Measurements from ENCODE around the gene AGPS. TPM values are rescaled to one million over a fixed set of nuclear protein-coding genes. Genes with fewer than 3 reads are reported as not detected.

Gene AGPS
- total and polyA plus RNA-seq, 2 donors (not counting 1 experiment from before 2014, with no cell fraction given), result 2.2 to 25.5 TPM

DNA sequence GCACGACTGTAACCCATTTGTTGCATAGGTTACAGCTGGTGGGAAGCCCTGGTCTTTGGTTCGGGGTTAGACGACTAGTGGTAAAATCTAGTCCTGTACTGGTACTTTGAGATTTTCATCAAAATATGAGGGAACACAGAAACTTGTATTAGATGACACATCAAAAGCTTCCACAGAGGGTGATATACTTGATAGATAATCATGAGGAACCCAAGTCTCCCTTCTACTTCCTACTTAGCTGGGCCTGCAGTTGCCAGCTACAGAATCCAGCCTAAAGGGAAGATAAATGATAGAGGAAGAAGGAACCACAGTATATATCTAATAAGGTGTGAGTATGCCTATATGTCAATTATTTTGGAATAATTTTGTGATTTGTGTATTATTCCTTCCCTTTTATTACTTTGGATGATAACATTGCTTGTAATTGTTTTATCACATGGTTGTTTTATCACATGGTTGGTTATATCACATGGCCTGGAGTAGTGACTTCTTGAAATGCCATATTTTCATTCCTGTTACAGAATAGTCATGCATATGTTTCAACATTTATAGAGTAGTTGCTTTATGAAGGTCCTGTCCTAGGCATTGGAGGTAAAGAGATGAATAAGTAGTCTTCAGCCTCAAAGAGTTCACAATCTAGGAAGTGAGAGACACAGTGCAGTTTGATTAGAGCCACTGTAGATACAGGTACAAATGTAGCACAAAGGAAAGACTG is 2.9 kb downstream of the AGPS start:
- Histone ChIP-seq H3K9ac (ENCODE audit: low read length) (no peak overlapping the region), H3K36me3 (replicated peaks in 1 of 2; ENCODE audit: control extremely low read depth in 1 of 2, control insufficient read depth in 1 of 2, extremely low read depth in 1 of 2, insufficient read depth in 2 of 2, low read length in 1 of 2) (no peaks in the 10 kb centered on the region), H3K27ac (ENCODE audit: low read length in 2 of 2) (no peak overlapping the region), H3K9me3 (ENCODE audit: control extremely low read depth in 1 of 3, control insufficient read depth in 2 of 3, insufficient read depth in 1 of 3, low read length in 2 of 3) (no peaks in the 10 kb centered on the region), H2AFZ (ENCODE audit: insufficient read depth, low read depth, low read length, poor library complexity, severe bottlenecking) (no peak overlapping the region), H3K27me3 (replicated peaks in 1 of 4; ENCODE audit: control extremely low read depth in 1 of 4, control insufficient read depth in 3 of 4, insufficient read depth in 4 of 4, low read length in 3 of 4) (no peaks in the 10 kb centered on the region), H4K20me1 (ENCODE audit: control insufficient read depth, insufficient read depth, low read length, poor library complexity, severe bottlenecking) (no peaks in the 10 kb centered on the region), H3K4me1 (ENCODE audit: control insufficient read depth in 2 of 2, insufficient read depth in 2 of 2, low read length in 2 of 2) (peaks cover 19 to 28% of the 10 kb centered on the region in 2 donors), H3K4me3 (ENCODE audit: control extremely low read depth in 1 of 5, extremely low read depth in 1 of 5, insufficient read depth in 1 of 5, low read depth in 2 of 5, low read length in 4 of 5) (no peak overlapping the region), H3K79me2 (ENCODE audit: control insufficient read depth, insufficient read depth, low read length) (peaks cover 77% of the 10 kb centered on the region), H3K4me2 (replicated peaks; ENCODE audit: low read depth, low read length, poor library complexity, severe bottlenecking) (no peak overlapping the region)
- intact Hi-C loops (cut with micrococcal nuclease), result no loop called here
- Mint-ChIP-seq H3K4me1 (peaks cover 55% of the 10 kb centered on the region), H3K27ac (no peak overlapping the region), H3K4me3 (no peak overlapping the region), H3K9me3 (ENCODE audit: insufficient read depth) (no peaks in the 10 kb centered on the region), H3K27me3 (no peaks in the 10 kb centered on the region)
- ATAC-seq (ENCODE audit: low read depth) (no peak), DNase-seq (no peak)
- ChIA-PET CTCF (interaction anchor here (1.2 to 4.9 kb wide), 2 partner anchors 60 to 231 kb away, joined by 4 to 35 read pairs; no protein-coding TSS in a partner anchor), POLR2A (no interaction called here)
- 89% methylated on average over 1 of the region's 3 CpGs for WGBS (ENCODE audit: insufficient coverage)
- TF ChIP-seq, protein P1, sequence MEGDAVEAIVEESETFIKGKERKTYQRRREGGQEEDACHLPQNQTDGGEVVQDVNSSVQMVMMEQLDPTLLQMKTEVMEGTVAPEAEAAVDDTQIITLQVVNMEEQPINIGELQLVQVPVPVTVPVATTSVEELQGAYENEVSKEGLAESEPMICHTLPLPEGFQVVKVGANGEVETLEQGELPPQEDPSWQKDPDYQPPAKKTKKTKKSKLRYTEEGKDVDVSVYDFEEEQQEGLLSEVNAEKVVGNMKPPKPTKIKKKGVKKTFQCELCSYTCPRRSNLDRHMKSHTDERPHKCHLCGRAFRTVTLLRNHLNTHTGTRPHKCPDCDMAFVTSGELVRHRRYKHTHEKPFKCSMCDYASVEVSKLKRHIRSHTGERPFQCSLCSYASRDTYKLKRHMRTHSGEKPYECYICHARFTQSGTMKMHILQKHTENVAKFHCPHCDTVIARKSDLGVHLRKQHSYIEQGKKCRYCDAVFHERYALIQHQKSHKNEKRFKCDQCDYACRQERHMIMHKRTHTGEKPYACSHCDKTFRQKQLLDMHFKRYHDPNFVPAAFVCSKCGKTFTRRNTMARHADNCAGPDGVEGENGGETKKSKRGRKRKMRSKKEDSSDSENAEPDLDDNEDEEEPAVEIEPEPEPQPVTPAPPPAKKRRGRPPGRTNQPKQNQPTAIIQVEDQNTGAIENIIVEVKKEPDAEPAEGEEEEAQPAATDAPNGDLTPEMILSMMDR (IDR thresholded peaks at IDR 0.05), result no peak
- TF ChIP-seq EZH2 (IDR thresholded peaks at IDR 0.05; ENCODE audit: borderline replicate concordance, insufficient read depth, low read depth, low read length, poor library complexity, severe bottlenecking), result no peak

DNA sequence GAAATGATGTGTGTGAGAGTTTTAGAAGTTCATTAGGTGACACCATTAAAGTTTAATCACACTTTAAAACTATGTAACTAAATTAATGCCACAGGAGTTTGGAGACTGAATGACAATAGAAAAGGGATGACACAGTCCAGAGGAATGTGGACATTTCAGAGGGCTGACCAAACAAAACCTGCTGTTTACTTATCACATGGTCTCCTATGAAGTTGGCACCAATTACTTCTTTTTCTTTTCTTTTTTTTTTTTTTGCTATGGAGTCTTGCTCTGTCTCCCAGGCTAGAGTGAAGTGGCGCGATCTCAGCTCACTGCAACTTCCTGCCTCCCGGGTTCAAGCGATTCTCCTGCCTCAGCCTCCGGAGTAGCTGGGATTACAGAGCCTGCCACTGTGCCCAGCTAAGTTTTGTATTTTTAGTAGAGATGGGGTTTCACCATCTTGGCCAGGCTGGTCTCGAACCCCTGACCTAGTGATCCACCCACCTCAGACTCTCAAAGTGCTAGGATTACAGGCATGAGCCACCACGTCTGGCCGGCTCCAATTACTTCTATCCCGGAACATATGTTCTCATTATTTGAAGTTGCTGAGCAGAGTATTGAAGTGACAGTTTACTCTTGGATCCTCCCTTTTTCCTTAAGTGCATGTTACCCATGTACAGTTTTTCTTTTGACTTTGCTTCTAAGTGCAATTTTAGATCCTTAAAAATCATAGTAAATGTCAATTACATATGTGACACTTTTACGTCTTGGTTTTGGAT is 4.3 kb downstream of the AGPS start:
- no peak for TF ChIP-seq EZH2 (IDR thresholded peaks at IDR 0.05; ENCODE audit: borderline replicate concordance, insufficient read depth, low read depth, low read length, poor library complexity, severe bottlenecking)
- TF ChIP-seq, protein P1 (IDR thresholded peaks at IDR 0.05), result no peak
- no peaks in the 10 kb centered on the region for H3K9me3 ChIP-seq (ENCODE audit: control extremely low read depth in 1 of 3, control insufficient read depth in 2 of 3, insufficient read depth in 1 of 3, low read length in 2 of 3)
- POLR2A ChIA-PET, result no interaction called here
- peaks cover 88% of the 10 kb centered on the region for H3K79me2 ChIP-seq (ENCODE audit: control insufficient read depth, insufficient read depth, low read length)
- H3K9me3 Mint-ChIP-seq (ENCODE audit: insufficient read depth), result no peaks in the 10 kb centered on the region
- WGBS (ENCODE audit: insufficient coverage), result 94% methylated on average over 5 of the region's 10 CpGs
- no peak overlapping the region for H3K4me3 ChIP-seq (ENCODE audit: control extremely low read depth in 1 of 5, extremely low read depth in 1 of 5, insufficient read depth in 1 of 5, low read depth in 2 of 5, low read length in 4 of 5)
- CTCF ChIA-PET, result interaction anchor here (1.4 to 4.9 kb wide), 2 partner anchors 19 to 232 kb away, joined by 6 to 35 read pairs; no protein-coding TSS in a partner anchor
- no peak overlapping the region for H3K9ac ChIP-seq (ENCODE audit: low read length)
- no peak overlapping the region for H3K4me2 ChIP-seq (replicated peaks; ENCODE audit: low read depth, low read length, poor library complexity, severe bottlenecking)
- intact Hi-C loops (cut with micrococcal nuclease), result no loop called here
- H3K27ac Mint-ChIP-seq, result no peak overlapping the region
- no peaks in the 10 kb centered on the region for H4K20me1 ChIP-seq (ENCODE audit: control insufficient read depth, insufficient read depth, low read length, poor library complexity, severe bottlenecking)
- no peaks in the 10 kb centered on the region for H3K27me3 Mint-ChIP-seq
- DNase-seq, result no peak
- no peaks in the 10 kb centered on the region for H3K36me3 ChIP-seq (replicated peaks in 1 of 2; ENCODE audit: control extremely low read depth in 1 of 2, control insufficient read depth in 1 of 2, extremely low read depth in 1 of 2, insufficient read depth in 2 of 2, low read length in 1 of 2)
- no peak for ATAC-seq (ENCODE audit: low read depth)
- no peaks in the 10 kb centered on the region for H3K27me3 ChIP-seq (replicated peaks in 1 of 4; ENCODE audit: control extremely low read depth in 1 of 4, control insufficient read depth in 3 of 4, insufficient read depth in 4 of 4, low read length in 3 of 4)
- no peak overlapping the region for H3K27ac ChIP-seq (ENCODE audit: low read length in 2 of 2)
- H3K4me1 ChIP-seq (ENCODE audit: control insufficient read depth in 2 of 2, insufficient read depth in 2 of 2, low read length in 2 of 2), result peaks cover 17 to 27% of the 10 kb centered on the region in 2 donors
- peaks cover 54% of the 10 kb centered on the region for H3K4me1 Mint-ChIP-seq
- H3K4me3 Mint-ChIP-seq, result no peak overlapping the region
- no peak overlapping the region for H2AFZ ChIP-seq (ENCODE audit: insufficient read depth, low read depth, low read length, poor library complexity, severe bottlenecking)

All from B cell (primary cell).